HepG2 (cell line): ENCODE data around the gene SLC5A3. TPM values are rescaled to one million over a fixed set of nuclear protein-coding genes. Genes with fewer than 3 reads are reported as not detected.

Source experiments
- ATAC-seq: fragments of 200-7000 bp; cut with Tn5 transposase; 3 replicates; pipeline ENCODE4 v1.9.1; 2020; ENCODE audit warnings: mild to moderate bottlenecking, moderate library complexity
- BruUV-seq: library from RNA; stranded (reverse); fragments of 400-500 nt; replicated peaks from 2 replicates; lab custom pipeline; 2021; lab: Mats Ljungman, UMichigan
- CTCF ChIA-PET: fragments of 300-600 bp; formaldehyde crosslinking; extraction: SDS; loops from one replicate; lab custom pipeline; 2021; ENCODE audit warnings: low total read pairs, inconsistent platforms, low intra/inter-chr PET ratio; lab: Yijun Ruan, JAX
- POLR2A ChIA-PET: fragments of 350-600 bp; sonication (Branson Sonifier 250); formaldehyde crosslinking; loops from one replicate; lab custom pipeline; 2020; ENCODE audit warnings: antibody characterized with exemption, inconsistent platforms; lab: Yijun Ruan, JAX
- DNase-seq: peaks from one replicate; pipeline ENCODE4 v3.0.0-alpha.2; 2015; ENCODE audit warnings: low spot score
- FAIRE-seq: peaks from 3 replicates; lab custom pipeline; 2011; peaks lifted over from hg19 to GRCh38; lab: Jason Lieb, UNC
- H2AFZ ChIP-seq: one replicate; pipeline ENCODE4 v1.6.1; 2011; ENCODE audit warnings: low read length, inconsistent platforms
- H3K27ac ChIP-seq: fragments of 300-600 bp; 3 replicates; pipeline ENCODE4 v1.8.0; 2011; ENCODE audit warnings: mixed run types, mild to moderate bottlenecking, mixed read lengths, low read length, inconsistent platforms; ENCODE audit not compliant: insufficient read depth; ENCODE audit errors: extremely low read length
- H3K27me3 ChIP-seq, 2 experiments: fragments of 200-600 bp in 1 of 2; 2 replicates in 1 of 2; 3 replicates in 1 of 2; pipeline versions ENCODE4 v1.6.0 to v1.8.0; 2011; ENCODE audit warnings: low read length in 2 of 2, mild to moderate bottlenecking in 2 of 2, moderate library complexity in 2 of 2, inconsistent platforms in 1 of 2; ENCODE audit not compliant: insufficient read depth in 2 of 2, control insufficient read depth in 1 of 2
- H3K36me3 ChIP-seq, 2 experiments: fragments of 200-600 bp in 1 of 2; replicated peaks in 1 of 2; 2 replicates in 1 of 2; 3 replicates in 1 of 2; pipeline versions ENCODE4 v1.5.1 to v1.8.0; 2011; ENCODE audit warnings: low read length in 2 of 2, inconsistent platforms in 1 of 2; ENCODE audit not compliant: insufficient read depth in 2 of 2, control insufficient read depth in 1 of 2
- H3K4me1 ChIP-seq: 2 replicates; pipeline ENCODE4 v1.5.1; 2012; ENCODE audit warnings: low read length, inconsistent platforms; ENCODE audit not compliant: insufficient read depth
- H3K4me2 ChIP-seq: 2 replicates; pipeline ENCODE4 v1.6.0; 2011; ENCODE audit warnings: low read depth, low read length, inconsistent platforms
- H3K4me3 ChIP-seq, 3 experiments: fragments of 200-600 bp in 1 of 3; sonication (generic), shearing (Covaris generic) in 1 of 3; replicated peaks in 1 of 3; 2 replicates each; pipeline ENCODE4 v1.5.1; 2011 to 2016; ENCODE audit warnings: low read length in 3 of 3, inconsistent platforms in 2 of 3, low read depth in 2 of 3, mild to moderate bottlenecking in 2 of 3, control low read depth in 1 of 3, mixed read lengths in 1 of 3; ENCODE audit not compliant: insufficient read depth in 1 of 3
- H3K79me2 ChIP-seq: one replicate; pipeline ENCODE4 v1.6.1; 2011; ENCODE audit warnings: low read length, inconsistent platforms; ENCODE audit not compliant: insufficient read depth
- H3K9ac ChIP-seq: 2 replicates; pipeline ENCODE4 v1.6.0; 2011; ENCODE audit warnings: mild to moderate bottlenecking, low read depth, low read length, inconsistent platforms; ENCODE audit not compliant: insufficient read depth
- H3K9me3 ChIP-seq: 2 replicates; pipeline ENCODE4 v1.5.1; 2012; ENCODE audit warnings: mild to moderate bottlenecking, low read length
- H4K20me1 ChIP-seq: 2 replicates; pipeline ENCODE4 v1.6.0; 2011; ENCODE audit warnings: inconsistent platforms, mild to moderate bottlenecking, low read length, moderate library complexity; ENCODE audit not compliant: insufficient read depth
- AHR ChIP-seq: IDR thresholded peaks from 2 replicates; pipeline ENCODE4 v1.6.1; 2018; ENCODE audit warnings: missing genetic modification reagents, missing compliant biosample characterization
- ARID5B ChIP-seq: IDR thresholded peaks from 2 replicates; pipeline ENCODE4 v1.4.0; 2020; ENCODE audit warnings: mild to moderate bottlenecking, missing genetic modification reagents
- BCL6 ChIP-seq: IDR thresholded peaks from 2 replicates; pipeline ENCODE4 v1.6.1; 2016; ENCODE audit warnings: missing genetic modification reagents, missing compliant biosample characterization
- BHLHE40 ChIP-seq: IDR thresholded peaks from 2 replicates; pipeline ENCODE4 v1.6.1; 2011; ENCODE audit warnings: low read length, improper control_type of control experiment
- ELF4 ChIP-seq: sonication (generic); formaldehyde crosslinking; IDR thresholded peaks from 2 replicates; pipeline ENCODE4 v1.5.0; 2020; ENCODE audit warnings: missing genetic modification reagents, mild to moderate bottlenecking, moderate library complexity, borderline replicate concordance
- FOXA1 ChIP-seq, 2 experiments: fragments of 450-650 bp in 1 of 2; sonication (generic) in 1 of 2; formaldehyde crosslinking in 1 of 2; IDR thresholded peaks; 2 replicates each; pipeline versions ENCODE4 v1.4.0 to v1.6.1; 2016 to 2020; ENCODE audit warnings: missing genetic modification reagents in 1 of 2
- FOXA3 ChIP-seq: IDR thresholded peaks from 2 replicates; pipeline ENCODE4 v1.6.1; 2016; ENCODE audit warnings: missing genetic modification reagents, missing compliant biosample characterization
- FOXK1 ChIP-seq: sonication (generic); formaldehyde crosslinking; IDR thresholded peaks from 2 replicates; pipeline ENCODE4 v1.4.0; 2020; ENCODE audit warnings: low read depth, missing genetic modification reagents, borderline replicate concordance
- HNF4A ChIP-seq: sonication (generic); formaldehyde crosslinking; IDR thresholded peaks from 2 replicates; pipeline ENCODE4 v1.4.0; 2020; ENCODE audit warnings: missing genetic modification reagents
- IKZF4 ChIP-seq: sonication (generic); formaldehyde crosslinking; IDR thresholded peaks from 2 replicates; pipeline ENCODE4 v1.5.1; 2020; ENCODE audit warnings: borderline replicate concordance, mild to moderate bottlenecking, low read depth, missing genetic modification reagents; ENCODE audit errors: not compliant biosample characterization
- ZNF318 ChIP-seq: sonication (generic); formaldehyde crosslinking; IDR thresholded peaks from 2 replicates; pipeline ENCODE4 v1.4.0; 2020; ENCODE audit warnings: mild to moderate bottlenecking, missing genetic modification reagents
- ZNF569 ChIP-seq: sonication (generic); formaldehyde crosslinking; IDR thresholded peaks from 2 replicates; pipeline ENCODE4 v1.5.0; 2020; ENCODE audit warnings: mild to moderate bottlenecking, missing genetic modification reagents, moderate library complexity, borderline replicate concordance
- ZNF703 ChIP-seq: sonication (generic); formaldehyde crosslinking; IDR thresholded peaks from 2 replicates; pipeline ENCODE4 v1.5.1; 2020; ENCODE audit warnings: missing genetic modification reagents, mild to moderate bottlenecking, moderate library complexity, borderline replicate concordance
- WGBS: methylation state at CpG from one replicate; pipeline ENCODE4 v1.1.6; 2017; ENCODE audit warnings: low lambda C conversion rate; 5-methylcytosine and 5-hydroxymethylcytosine counted together
- in situ Hi-C: cut with HindIII; loops from 2 replicates; pipeline ENCODE4 v1.10.0; 2017; ENCODE audit warnings: low pct_unique_long_range_greater_than_20kb; ENCODE audit not compliant: extremely low pct_ligation_motif_present
- intact Hi-C: fragments of 100-400 bp; cut with micrococcal nuclease; formaldehyde crosslinking; loops from one replicate; pipeline ENCODE4 v1.10.0; 2022; ENCODE audit not compliant: unreplicated experiment
- polyA plus RNA-seq, 8 experiments: library from polyadenylated mRNA; depleted of rRNA in 3 of 8; stranded (reverse) in 7 of 8; unstranded in 1 of 8; fragments of >200 nt; fragmentation: Illumina TruSeq in 4 of 8; extraction: Trizol in 4 of 8; gene quantifications; 2 replicates each; pipeline versions ENCODE4 v1.2.1 to v1.2.3, GENCODE V29; 2011 to 2016; ENCODE audit warnings: low read depth in 4 of 8, missing spikeins in 1 of 8, mixed read lengths in 1 of 8; ENCODE audit not compliant: insufficient read depth in 1 of 8
- total RNA-seq, 5 experiments: library from RNA; depleted of rRNA; stranded (reverse); fragments of >200 nt; fragmentation: Illumina TruSeq; extraction: Trizol; gene quantifications; 2 replicates each; pipeline ENCODE4 v1.2.3, GENCODE V29; 2016; ENCODE audit warnings: low read depth in 1 of 5

Gene SLC5A3
- total and polyA plus RNA-seq, 2 of the 13 experiments (the other 11 are each of a cell fraction or from before 2014, with no cell fraction given), result 5.6 to 11.2 TPM

GRCh38 chr21:34116569-34116968, 43.2 kb downstream of the SLC5A3 start:
- Histone ChIP-seq H3K36me3 (no peaks in the 10 kb centered on the region; a peak in 1 of 5 replicates), H4K20me1 (no peaks in the 10 kb centered on the region), H3K79me2 (no peaks in the 10 kb centered on the region), H3K4me2 (peak overlapping the region; percentile 2; the same call in 1 of the 2 replicates), H3K27ac (no peak overlapping the region), H3K9me3 (no peaks in the 10 kb centered on the region), H2AFZ (no peak overlapping the region), H3K4me3 (no peak overlapping the region), H3K27me3 (no peaks in the 10 kb centered on the region), H3K4me1 (peaks cover 20% of the 10 kb centered on the region), H3K9ac (no peak overlapping the region)
- WGBS, result 61% methylated on average over 3 of the region's 3 CpGs
- intact Hi-C loops, result no loop called here
- DNase-seq, result peak; percentile 18
- CTCF ChIA-PET, result no interaction called here
- no peak for ATAC-seq
- no peak for FAIRE-seq
- no TSS peak for BruUV-seq
- POLR2A ChIA-PET, result no interaction called here
- in situ Hi-C loops, result no loop called here
- TF ChIP-seq BHLHE40 (no peak), ZNF569 (CRISPR knock-in tag) (no peak), FOXA3 (CRISPR knock-in tag) (peak; percentile 71), FOXK1 (CRISPR knock-in tag) (peak; percentile 21; the same call in 1 of the 2 replicates), BCL6 (CRISPR knock-in tag) (peak; percentile 96), ARID5B (CRISPR knock-in tag) (peak; percentile 23; the same call in 1 of the 2 replicates), ZNF703 (CRISPR knock-in tag) (no peak), ELF4 (CRISPR knock-in tag) (no peak), HNF4A (CRISPR knock-in tag) (peak; percentile 47; the same call in 1 of the 2 replicates), ZNF318 (CRISPR knock-in tag) (no peak), FOXA1 (IDR thresholded peaks at IDR 0.05) (no peak), FOXA1 (CRISPR knock-in tag; IDR thresholded peaks at IDR 0.05) (peak; percentile 72), IKZF4 (CRISPR knock-in tag) (no peak), AHR (CRISPR knock-in tag) (no peak)
